B cell (primary cell): ENCODE results near the gene RAP1GAP. TPM values are rescaled to one million over a fixed set of nuclear protein-coding genes. Genes with fewer than 3 reads are reported as not detected.

Source experiments
- ATAC-seq: fragments of 200-7000 bp; cut with Tn5 transposase; one replicate; pipeline ENCODE4 v1.10.0; 2021; ENCODE audit warnings: low read depth, mild to moderate bottlenecking, moderate number of reproducible peaks, moderate library complexity
- CTCF ChIA-PET: fragments of 350-600 bp; sonication (Branson Sonifier 250); formaldehyde crosslinking; loops from one replicate; lab custom pipeline; 2021; ENCODE audit warnings: antibody characterized with exemption, inconsistent platforms; lab: Charles Lee
- POLR2A ChIA-PET: fragments of 350-600 bp; sonication (Branson Sonifier 250); formaldehyde crosslinking; loops from one replicate; lab custom pipeline; 2021; ENCODE audit warnings: antibody characterized with exemption; lab: Charles Lee
- DNase-seq: peaks from one replicate; pipeline ENCODE4 v3.0.0; 2013
- H2AFZ ChIP-seq: 2 replicates; pipeline ENCODE4 v1.6.1; 2012; ENCODE audit warnings: mild to moderate bottlenecking, low read depth, low read length; ENCODE audit not compliant: insufficient read depth, poor library complexity, severe bottlenecking
- H3K27ac ChIP-seq, 2 donors: 1 replicate in 1 of 2; 2 replicates in 1 of 2; pipeline ENCODE4 v1.5.1; 2012 to 2013; ENCODE audit warnings: low read length in 2 of 2, mild to moderate bottlenecking in 2 of 2, moderate library complexity in 1 of 2
- H3K27me3 ChIP-seq, 4 experiments: fragments of 200-600 bp in 1 of 4; sonication (generic) in 1 of 4; replicated peaks in 1 of 4; 1 replicate in 2 of 4; 2 replicates in 2 of 4; pipeline versions ENCODE4 v1.6.1 to v1.7.0; 2013 to 2016; ENCODE audit warnings: low read length in 3 of 4, mild to moderate bottlenecking in 2 of 4, mixed read lengths in 1 of 4, moderate library complexity in 1 of 4; ENCODE audit not compliant: insufficient read depth in 4 of 4, control insufficient read depth in 3 of 4; ENCODE audit errors: control extremely low read depth in 1 of 4
- H3K36me3 ChIP-seq, 2 experiments: replicated peaks in 1 of 2; 1 replicate in 1 of 2; 2 replicates in 1 of 2; pipeline versions ENCODE4 v1.6.1 to v1.7.1; 2013; ENCODE audit warnings: low read length in 1 of 2; ENCODE audit not compliant: insufficient read depth in 2 of 2, control insufficient read depth in 1 of 2; ENCODE audit errors: control extremely low read depth in 1 of 2, extremely low read depth in 1 of 2
- H3K4me1 ChIP-seq, 2 donors: fragments of 200-600 bp in 1 of 2; sonication (generic) in 1 of 2; 1 replicate in 1 of 2; 2 replicates in 1 of 2; pipeline versions ENCODE4 v1.5.1 to v1.6.1; 2013 to 2017; ENCODE audit warnings: low read length in 2 of 2; ENCODE audit not compliant: control insufficient read depth in 2 of 2, insufficient read depth in 2 of 2
- H3K4me2 ChIP-seq: replicated peaks from 2 replicates; pipeline ENCODE3; 2012; ENCODE audit warnings: mild to moderate bottlenecking, low read depth, low read length; ENCODE audit not compliant: poor library complexity, severe bottlenecking
- H3K4me3 ChIP-seq, 5 experiments: fragments of 200-600 bp in 1 of 5; sonication (generic) in 1 of 5; 1 replicate in 3 of 5; 2 replicates in 2 of 5; pipeline versions ENCODE4 v1.5.1 to v1.7.0; 2011 to 2016; ENCODE audit warnings: low read length in 4 of 5, mild to moderate bottlenecking in 4 of 5, low read depth in 2 of 5, control low read depth in 1 of 5, moderate library complexity in 1 of 5; ENCODE audit not compliant: insufficient read depth in 1 of 5; ENCODE audit errors: control extremely low read depth in 1 of 5, extremely low read depth in 1 of 5
- H3K79me2 ChIP-seq: fragments of 200-600 bp; sonication (generic); one replicate; pipeline ENCODE4 v1.6.0; 2016; ENCODE audit warnings: low read length; ENCODE audit not compliant: control insufficient read depth, insufficient read depth
- H3K9ac ChIP-seq: fragments of 200-600 bp; sonication (generic); 2 replicates; pipeline ENCODE4 v1.6.1; 2017; ENCODE audit warnings: mild to moderate bottlenecking, low read length, moderate library complexity
- H3K9me3 ChIP-seq, 3 donors: one replicate each; pipeline versions ENCODE4 v1.6.1 to v1.7.1; 2013; ENCODE audit warnings: low read length in 2 of 3; ENCODE audit not compliant: control insufficient read depth in 2 of 3, insufficient read depth in 1 of 3; ENCODE audit errors: control extremely low read depth in 1 of 3
- H4K20me1 ChIP-seq: 2 replicates; pipeline ENCODE4 v1.6.0; 2012; ENCODE audit warnings: mild to moderate bottlenecking, low read length; ENCODE audit not compliant: insufficient read depth, control insufficient read depth, poor library complexity, severe bottlenecking
- H3K27ac Mint-ChIP-seq: one replicate; pipeline ENCODE4 v1.8.0; 2021; ENCODE audit warnings: mixed read lengths
- H3K27me3 Mint-ChIP-seq: one replicate; pipeline ENCODE4 v1.8.0; 2021; ENCODE audit warnings: mixed read lengths
- H3K4me1 Mint-ChIP-seq: one replicate; pipeline ENCODE4 v1.8.0; 2021; ENCODE audit warnings: mixed read lengths
- H3K4me3 Mint-ChIP-seq: one replicate; pipeline ENCODE4 v1.8.0; 2021; ENCODE audit warnings: mixed read lengths
- H3K9me3 Mint-ChIP-seq: one replicate; pipeline ENCODE4 v1.8.0; 2022; ENCODE audit warnings: mixed read lengths; ENCODE audit not compliant: insufficient read depth
- EZH2 ChIP-seq: IDR thresholded peaks from 2 replicates; pipeline ENCODE4 v1.6.1; 2012; ENCODE audit warnings: borderline replicate concordance, low read depth, mild to moderate bottlenecking, moderate library complexity, low read length; ENCODE audit not compliant: insufficient read depth, poor library complexity, severe bottlenecking
- WGBS: methylation state at CpG from one replicate; pipeline ENCODE4 v1.1.5; 2013; ENCODE audit warnings: missing lambda C conversion rate; ENCODE audit not compliant: insufficient coverage; 5-methylcytosine and 5-hydroxymethylcytosine counted together
- intact Hi-C: fragments of 100-400 bp; cut with micrococcal nuclease; formaldehyde crosslinking; loops from one replicate; pipeline ENCODE4 v1.10.0; 2022
- polyA plus RNA-seq: library from polyadenylated mRNA; depleted of rRNA; stranded (reverse); fragments of >200 nt; gene quantifications from 2 replicates; pipeline ENCODE4 v1.2.3, GENCODE V29; 2012
- total RNA-seq, 2 donors: library from RNA; stranded (reverse); fragments of 120-200 nt in 1 of 2; gene quantifications; 1 replicate in 1 of 2; 2 replicates in 1 of 2; pipeline versions ENCODE4 v1.2.3 to v1.2.4, GENCODE V29; 2013 to 2022
- TF ChIP-seq, protein P1 (sequence below): fragments of 200-600 bp; IDR thresholded peaks from one replicate; pipeline ENCODE4 v1.8.0; 2022; ENCODE audit warnings: antibody characterized with exemption, mild to moderate bottlenecking

The RAP1GAP gene
- total and polyA plus RNA-seq, 2 donors (not counting 1 experiment from before 2014, with no cell fraction given), result 0.07 to 0.09 TPM

DNA sequence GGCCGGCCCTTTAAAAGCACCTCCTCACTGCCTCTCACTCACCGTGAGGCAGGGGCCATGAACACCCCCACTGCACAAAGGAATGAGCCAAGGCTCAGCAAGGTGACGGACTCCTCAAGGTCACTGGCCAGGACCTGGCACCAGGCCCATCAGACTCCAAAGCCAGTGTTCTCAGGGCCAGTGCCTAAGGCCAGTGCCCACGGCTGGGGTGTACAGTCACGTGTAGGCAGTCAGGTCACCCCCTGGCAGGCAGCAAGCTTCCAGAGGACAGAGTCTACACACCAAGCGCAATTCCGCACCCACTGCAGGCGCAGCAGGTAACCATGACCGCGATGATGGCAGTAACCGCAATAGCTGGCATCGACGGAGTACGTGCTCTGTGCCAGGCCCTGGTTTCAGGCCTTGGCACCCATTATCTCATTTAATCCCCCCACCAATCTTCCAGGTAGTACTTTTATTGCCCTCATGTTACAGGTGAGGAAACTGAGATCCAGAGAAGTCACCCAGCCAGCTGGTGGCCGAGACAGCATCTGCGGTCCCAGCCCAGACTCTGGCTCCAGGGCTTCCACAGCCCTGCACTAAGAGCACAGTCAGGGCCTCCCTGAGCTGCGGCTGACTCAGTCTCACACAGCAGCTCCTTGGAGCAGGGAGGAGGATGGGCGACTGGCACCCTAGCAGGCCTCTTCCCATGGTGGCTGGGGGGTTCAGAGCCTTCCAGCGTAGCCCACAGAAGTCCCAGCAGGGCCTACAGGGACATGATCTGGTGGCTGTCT is 27.0 kb downstream of the RAP1GAP start:
- no peak for TF ChIP-seq EZH2
- TF ChIP-seq, protein P1, sequence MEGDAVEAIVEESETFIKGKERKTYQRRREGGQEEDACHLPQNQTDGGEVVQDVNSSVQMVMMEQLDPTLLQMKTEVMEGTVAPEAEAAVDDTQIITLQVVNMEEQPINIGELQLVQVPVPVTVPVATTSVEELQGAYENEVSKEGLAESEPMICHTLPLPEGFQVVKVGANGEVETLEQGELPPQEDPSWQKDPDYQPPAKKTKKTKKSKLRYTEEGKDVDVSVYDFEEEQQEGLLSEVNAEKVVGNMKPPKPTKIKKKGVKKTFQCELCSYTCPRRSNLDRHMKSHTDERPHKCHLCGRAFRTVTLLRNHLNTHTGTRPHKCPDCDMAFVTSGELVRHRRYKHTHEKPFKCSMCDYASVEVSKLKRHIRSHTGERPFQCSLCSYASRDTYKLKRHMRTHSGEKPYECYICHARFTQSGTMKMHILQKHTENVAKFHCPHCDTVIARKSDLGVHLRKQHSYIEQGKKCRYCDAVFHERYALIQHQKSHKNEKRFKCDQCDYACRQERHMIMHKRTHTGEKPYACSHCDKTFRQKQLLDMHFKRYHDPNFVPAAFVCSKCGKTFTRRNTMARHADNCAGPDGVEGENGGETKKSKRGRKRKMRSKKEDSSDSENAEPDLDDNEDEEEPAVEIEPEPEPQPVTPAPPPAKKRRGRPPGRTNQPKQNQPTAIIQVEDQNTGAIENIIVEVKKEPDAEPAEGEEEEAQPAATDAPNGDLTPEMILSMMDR, result no peak
- Mint-ChIP-seq H3K27ac (no peak overlapping the region), H3K4me3 (no peak overlapping the region), H3K4me1 (no peaks in the 10 kb centered on the region), H3K9me3 (no peaks in the 10 kb centered on the region), H3K27me3 (peaks cover 38% of the 10 kb centered on the region)
- Histone ChIP-seq H3K4me2 (no peak overlapping the region), H3K79me2 (no peaks in the 10 kb centered on the region), H3K9ac (no peak overlapping the region), H2AFZ (no peak overlapping the region), H3K4me3 (no peak overlapping the region), H4K20me1 (no peaks in the 10 kb centered on the region), H3K27me3 (peaks cover 0 to 21% (median 5%) of the 10 kb centered on the region in 4 experiments), H3K36me3 (no peaks in the 10 kb centered on the region), H3K27ac (no peak overlapping the region), H3K4me1 (no peaks in the 10 kb centered on the region), H3K9me3 (no peaks in the 10 kb centered on the region)
- WGBS, result 90% methylated on average over 19 of the region's 19 CpGs
- ATAC-seq (no peak), DNase-seq (no peak)
- POLR2A ChIA-PET, result no interaction called here
- CTCF ChIA-PET, result no interaction called here
- intact Hi-C loops, result no loop called here

DNA sequence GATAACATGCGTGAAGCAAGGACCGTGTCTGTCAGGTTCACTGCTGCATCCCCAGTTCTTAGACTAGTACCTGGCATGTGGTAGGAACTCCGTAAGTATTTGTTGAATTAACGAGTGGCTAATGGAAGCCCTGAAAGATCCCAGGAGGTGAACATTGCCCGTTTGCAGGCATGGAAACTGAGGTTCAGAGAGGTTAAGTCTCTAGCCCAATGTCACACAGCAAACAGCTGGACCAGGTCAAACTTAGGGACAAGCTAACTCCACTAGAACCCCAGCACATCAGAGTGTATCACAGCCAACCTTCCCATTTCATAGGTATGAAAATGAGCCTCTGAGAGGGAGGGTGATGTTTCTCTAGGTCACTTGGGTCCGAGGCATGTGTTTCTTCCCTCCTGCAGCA is 27.6 kb downstream of the RAP1GAP start:
- 93% methylated on average over 5 of the region's 6 CpGs for WGBS
- no peak overlapping the region for H3K4me2 ChIP-seq
- CTCF ChIA-PET, result no interaction called here

More for the DNA sequence above, 27.6 kb downstream of the RAP1GAP start:
- no peak overlapping the region for H2AFZ ChIP-seq
- no peak overlapping the region for H3K4me3 ChIP-seq
- H3K36me3 ChIP-seq, result no peaks in the 10 kb centered on the region
- H3K9ac ChIP-seq, result no peak overlapping the region
- H4K20me1 ChIP-seq, result no peaks in the 10 kb centered on the region
- no peak overlapping the region for H3K27ac ChIP-seq
- no peak for ATAC-seq
- Mint-ChIP-seq H3K4me3 (no peak overlapping the region), H3K27me3 (peaks cover 32% of the 10 kb centered on the region), H3K27ac (no peak overlapping the region), H3K4me1 (no peaks in the 10 kb centered on the region), H3K9me3 (no peaks in the 10 kb centered on the region)
- peaks cover 0 to 15% (median 1%) of the 10 kb centered on the region in 4 experiments for H3K27me3 ChIP-seq
- H3K4me1 ChIP-seq, result no peaks in the 10 kb centered on the region
- H3K79me2 ChIP-seq, result no peaks in the 10 kb centered on the region
- intact Hi-C loops, result no loop called here
- no peaks in the 10 kb centered on the region for H3K9me3 ChIP-seq
- TF ChIP-seq EZH2, result no peak
- POLR2A ChIA-PET, result no interaction called here
- DNase-seq, result no peak
